Jurkat, Clone E6-1 (cell line): Measurements from ENCODE around the gene OIP5.
"Not testable (repeated sequence)": the region's sequence is repeated elsewhere in the genome, so short reads cannot be mapped to it uniquely, and the experiment has no call there.

Experiments
- DNase-seq: peaks from one replicate; pipeline ENCODE4 v3.0.0-alpha.2; 2011; ENCODE audit warnings: low read depth, low spot score
- H3K4me3 ChIP-seq: 2 replicates; pipeline ENCODE4 v1.5.1; 2011; ENCODE audit warnings: mild to moderate bottlenecking, low read length, control low read depth, moderate library complexity

OIP5 gene

DNA sequence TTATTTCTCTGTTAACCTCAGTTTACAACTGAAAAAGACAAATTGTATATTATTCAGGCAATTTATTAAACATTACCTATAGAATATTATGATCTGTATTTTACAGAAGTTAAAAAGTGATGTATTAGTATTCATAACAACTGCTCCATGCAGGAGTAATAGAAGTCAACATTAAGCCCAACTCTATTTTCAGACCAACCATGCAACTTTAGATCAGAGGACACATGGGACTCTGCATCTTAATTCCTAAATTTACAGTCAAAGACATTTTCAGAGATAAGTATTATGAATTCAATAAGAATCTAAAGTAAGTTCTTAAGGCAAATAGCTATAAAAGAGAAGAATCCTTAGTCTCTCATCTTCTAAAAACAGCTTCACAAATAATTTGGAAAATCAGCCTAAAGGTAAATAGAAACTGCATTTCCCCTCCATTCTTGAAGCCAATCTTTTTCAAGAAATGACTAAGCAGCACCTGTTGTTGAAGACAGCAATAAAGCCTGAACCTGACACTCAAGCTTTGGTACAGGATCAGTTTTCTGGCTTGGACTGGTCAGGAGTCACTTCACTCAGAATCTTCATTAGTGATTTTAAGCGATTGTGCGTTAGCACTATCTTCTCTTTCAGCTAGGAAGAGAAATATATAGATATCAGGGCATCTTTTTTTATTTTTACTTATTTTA, 23.0 kb downstream of the OIP5 start:
- DNase-seq, result no peak
- H3K4me3 ChIP-seq, result no peak overlapping the region

GRCh38 chr15:41307679-41308078, 24.7 kb downstream of the OIP5 start:
- no peak overlapping the region for H3K4me3 ChIP-seq
- DNase-seq, result no peak

DNA sequence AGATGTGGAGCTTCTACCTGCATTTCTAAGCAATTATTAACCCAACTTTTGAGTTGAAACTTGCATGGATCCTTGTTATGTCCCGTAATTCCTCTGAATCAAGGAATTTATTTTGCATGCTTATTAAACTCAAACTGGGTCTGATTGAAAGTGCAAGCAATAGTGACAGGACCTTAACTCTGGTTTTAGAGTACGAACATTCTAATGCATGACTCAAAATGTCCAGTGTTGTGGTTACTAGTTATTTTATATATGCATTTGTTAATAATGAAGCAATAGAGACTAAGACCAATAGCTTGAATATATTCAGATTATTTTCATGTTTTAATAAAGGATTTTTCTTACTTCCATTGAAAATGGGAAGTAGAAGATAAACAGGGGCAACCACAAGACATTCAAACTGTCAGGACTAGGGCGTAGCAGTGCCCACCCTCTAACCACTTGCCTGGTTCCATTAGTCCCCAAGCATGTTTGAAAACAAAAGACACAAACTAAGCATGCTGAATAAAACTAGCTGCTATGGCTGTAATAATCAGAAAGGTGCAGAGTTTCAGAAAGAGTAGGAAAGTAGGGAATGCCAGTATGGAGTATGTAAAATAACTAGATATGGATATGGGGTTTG, 28.1 kb downstream of the OIP5 start:
- DNase-seq, result no peak
- no peak overlapping the region for H3K4me3 ChIP-seq

GRCh38 chr15:41301587-41301986, 30.8 kb downstream of the OIP5 start:
- no peak overlapping the region for H3K4me3 ChIP-seq
- no peak for DNase-seq

DNA sequence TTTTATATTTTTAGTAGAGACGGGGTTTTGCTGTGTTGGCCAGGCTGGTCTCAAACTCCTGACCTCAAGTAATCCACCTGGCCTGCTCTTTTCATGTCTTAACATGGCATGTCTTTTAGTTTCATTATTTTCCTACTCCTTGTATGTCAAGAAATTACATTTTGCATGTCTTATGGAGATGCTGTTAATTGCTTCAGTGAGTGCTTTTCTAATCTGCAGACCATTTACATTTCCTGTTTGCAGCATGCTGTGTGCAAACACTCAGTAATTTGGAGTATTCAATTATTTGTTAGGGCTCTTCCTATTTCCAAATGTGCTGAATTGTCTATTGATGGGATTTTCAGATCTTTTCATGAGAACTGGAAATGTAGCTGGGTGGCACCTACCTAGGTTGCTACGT, 31.3 kb downstream of the OIP5 start:
- H3K4me3 ChIP-seq, DNase-seq: not testable (repeated sequence)

DNA sequence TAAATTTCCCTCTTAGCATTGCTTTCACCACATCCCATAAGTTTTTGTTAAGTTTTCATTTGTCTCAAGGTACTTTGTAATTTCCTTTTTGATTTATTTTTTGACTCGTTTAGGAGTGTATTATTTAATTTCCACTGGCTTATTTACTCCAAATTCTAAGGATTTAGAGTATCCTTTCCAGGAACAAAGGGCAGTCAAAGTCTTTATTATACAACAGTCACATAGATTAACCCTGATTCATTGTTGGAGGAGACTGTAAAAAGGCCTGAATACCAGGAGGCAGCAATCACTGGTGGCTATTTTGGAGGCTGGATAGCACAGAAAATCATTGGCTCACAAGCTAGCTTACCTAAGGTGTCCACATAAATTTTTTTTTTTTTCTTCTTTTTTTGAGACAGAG, 39.9 kb downstream of the OIP5 start:
- no peak for DNase-seq

GRCh38 chr15:41291065-41291631, 41.2 kb downstream of the OIP5 start:
- no peak overlapping the region for H3K4me3 ChIP-seq
- DNase-seq, result no peak

More for the DNA sequence above, 39.9 kb downstream of the OIP5 start:
- no peak overlapping the region for H3K4me3 ChIP-seq

DNA sequence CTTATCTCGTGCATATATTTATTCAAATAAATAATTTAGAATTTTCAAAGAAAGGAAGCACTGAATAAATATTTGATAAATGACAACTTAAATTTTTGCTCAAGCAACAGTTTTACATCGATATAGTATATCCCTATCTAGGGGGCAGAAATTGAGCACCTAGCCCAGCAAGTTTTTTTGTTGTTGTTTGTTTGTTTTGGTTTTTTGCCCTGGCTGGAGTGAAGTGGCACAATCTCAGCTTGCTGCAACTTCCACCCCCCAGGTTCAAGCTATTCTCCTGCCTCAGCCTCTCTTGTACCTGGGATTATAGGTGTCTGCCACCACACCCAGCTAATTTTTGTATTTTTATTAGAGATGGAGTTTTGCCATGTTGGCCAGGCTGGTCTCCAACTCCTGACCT, 42.4 kb downstream of the OIP5 start:
- DNase-seq, result no peak
- no peak overlapping the region for H3K4me3 ChIP-seq

- no peak for DNase-seq
- no peak overlapping the region for H3K4me3 ChIP-seq
Observed at GRCh38 chr15:41288464-41288863, 43.9 kb downstream of the OIP5 start.

GRCh38 chr15:41286665-41287333, 45.6 kb downstream of the OIP5 start:
- no peak overlapping the region for H3K4me3 ChIP-seq

DNA sequence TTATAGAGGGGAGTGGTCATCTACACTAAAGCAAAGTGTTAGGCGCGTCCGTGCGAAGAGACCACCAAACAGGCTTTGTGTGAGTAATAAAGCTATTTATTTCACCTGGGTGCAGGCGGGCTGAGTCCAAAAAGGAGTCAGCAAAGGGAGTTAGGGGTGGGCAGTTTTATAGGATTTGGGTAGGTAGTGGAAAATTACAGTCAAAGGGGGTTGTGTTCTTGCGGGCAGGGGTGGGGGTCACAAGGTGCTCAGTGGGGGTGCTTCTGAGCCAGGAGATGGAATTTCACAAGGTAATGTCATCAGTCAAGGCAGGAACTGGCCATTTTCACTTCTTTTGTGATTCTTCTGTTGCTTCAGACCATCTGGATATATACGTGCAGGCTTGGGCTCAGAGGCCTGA, 47.1 kb downstream of the OIP5 start:
- no peak for DNase-seq
- peak overlapping the region; percentile 98 for H3K4me3 ChIP-seq

More at GRCh38 chr15:41286665-41287333, 45.6 kb downstream of the OIP5 start:
- DNase-seq, result no peak

- peak overlapping the region; percentile 98 for H3K4me3 ChIP-seq
- no peak for DNase-seq
Observed at GRCh38 chr15:41284427-41285177, 47.8 kb downstream of the OIP5 start.

GRCh38 chr15:41283653-41284426, 48.6 kb downstream of the OIP5 start:
- peak overlapping the region; percentile 98 for H3K4me3 ChIP-seq
- peak; percentile 100 for DNase-seq

DNA sequence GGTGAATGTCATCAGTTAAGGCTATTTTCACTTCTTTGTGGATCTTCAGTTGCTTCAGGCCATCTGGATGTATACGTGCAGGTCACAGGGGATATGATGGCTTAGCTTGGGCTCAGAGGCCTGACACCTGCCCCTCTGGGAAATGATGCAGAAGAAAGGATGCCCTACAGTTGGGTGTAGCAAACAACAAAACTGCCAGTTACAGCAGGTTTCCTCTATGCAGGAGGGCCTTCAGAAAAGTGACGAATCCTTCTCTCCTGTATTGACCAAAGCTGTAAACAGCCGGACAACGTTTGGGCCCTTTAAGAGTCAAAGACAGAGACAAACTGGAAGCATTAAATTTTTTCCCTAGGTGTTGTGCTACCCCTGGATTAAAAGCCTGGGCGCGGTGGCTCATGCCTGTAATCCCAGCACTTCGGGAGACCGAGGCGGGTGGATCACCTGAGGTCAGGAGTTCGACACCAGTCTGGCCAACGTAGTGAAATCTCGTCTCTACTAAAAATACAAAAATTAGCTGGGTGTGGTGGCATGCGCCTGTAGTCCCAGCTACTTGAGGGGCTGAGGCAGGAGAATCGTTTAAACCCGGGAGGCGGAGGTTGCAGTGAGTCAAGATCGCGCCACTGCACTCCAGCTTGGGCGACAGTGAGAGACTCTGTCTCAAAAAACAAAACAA, 49.3 kb downstream of the OIP5 start:
- H3K4me3 ChIP-seq, result peak overlapping the region; percentile 38

DNA sequence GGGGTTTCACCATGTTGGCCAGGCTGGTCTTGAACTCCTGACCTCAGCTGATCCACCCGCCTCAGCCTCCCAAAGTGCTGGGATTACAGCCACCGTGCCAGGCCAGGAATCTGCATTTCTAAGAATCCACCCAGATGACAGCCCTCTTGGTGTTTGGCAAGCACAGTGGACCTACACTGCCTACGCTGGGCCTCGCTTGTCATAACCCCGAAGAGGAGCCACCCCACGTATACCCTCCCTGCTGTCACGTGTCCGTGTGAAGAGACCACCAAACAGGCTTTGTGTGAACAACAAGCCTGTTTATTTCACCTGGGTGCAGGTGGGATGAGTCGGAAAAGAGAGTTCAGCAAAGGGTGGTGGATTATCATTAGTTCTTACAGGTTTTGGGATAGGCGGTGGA, 50.0 kb downstream of the OIP5 start:
- DNase-seq, H3K4me3 ChIP-seq: not testable (repeated sequence)

More for the DNA sequence above, 49.3 kb downstream of the OIP5 start:
- DNase-seq, result not testable (repeated sequence)

GRCh38 chr15:41281236-41281635, 51.2 kb downstream of the OIP5 start:
- DNase-seq, result no peak

GRCh38 chr15:41279535-41280283, 52.7 kb downstream of the OIP5 start:
- H3K4me3 ChIP-seq, result no peak overlapping the region
- DNase-seq, result no peak

More at GRCh38 chr15:41281236-41281635, 51.2 kb downstream of the OIP5 start:
- no peak overlapping the region for H3K4me3 ChIP-seq
